Measurements from ENCODE around the gene TMEM255B. TPM values are rescaled to one million over a fixed set of nuclear protein-coding genes. Genes with fewer than 3 reads are reported as not detected.

TMEM255B gene
- total and polyA plus RNA-seq, 11 donors, result 1.4 to 20.3 (median 4.4) TPM

DNA sequence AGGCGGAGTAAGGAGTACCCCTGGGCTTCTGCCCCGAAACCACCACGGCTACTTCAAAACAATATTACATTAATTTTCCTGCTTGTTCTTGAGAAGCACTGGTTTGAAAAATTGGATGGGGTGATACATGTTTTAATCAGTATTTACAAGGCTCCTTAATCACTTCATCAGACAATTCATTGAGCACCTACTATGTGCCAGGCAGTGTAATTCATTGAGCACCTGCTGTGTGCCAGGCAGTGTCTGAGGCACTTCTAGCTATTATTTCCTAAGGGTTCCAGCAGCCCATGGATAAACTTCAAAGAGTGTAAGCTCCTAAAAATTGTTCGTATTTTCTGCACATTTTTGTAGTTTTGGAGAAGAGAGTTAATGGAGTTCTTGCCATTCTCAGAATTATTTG is 106.4 kb downstream of the TMEM255B start:
- 95 to 99% (median 96%) methylated on average over 4 of the region's 4 CpGs for WGBS, 4 donors
- Histone ChIP-seq H3K4me1 (peaks cover 0 to 40% (median 31%) of the 10 kb centered on the region in 12 donors), H3K27ac (no peak overlapping the region), H3K27me3 (peaks cover 0 to 6% (median 0%) of the 10 kb centered on the region in 9 donors), H3K4me3 (no peak overlapping the region), H3K9me3 (no peaks in the 10 kb centered on the region), H3K36me3 (peaks cover 0 to 5% (median 0%) of the 10 kb centered on the region in 9 donors)
- intact Hi-C loops (cut with DNase I), result no loop called here
- TF ChIP-seq POLR2A (IDR thresholded peaks at IDR 0.05) (no peak), CTCF (IDR thresholded peaks at IDR 0.05) (no peak)
- DNase-seq, result no peak
- ATAC-seq, result no peak

Other genes starting within 250 kb of the TMEM255B start
- gene TFDP1, start 174.5 kb upstream of the TMEM255B start, total RNA-seq, result 10 to 100 TPM; 39.7 to 50.3 (median 45.8) TPM
- 10 to 100 TPM; 19.7 to 30.4 TPM for gene TFDP1, start 174.5 kb upstream of the TMEM255B start, polyA plus RNA-seq
- gene ATP4B, start 101.0 kb upstream of the TMEM255B start, total RNA-seq, result not detected
- not detected for gene ATP4B, start 101.0 kb upstream of the TMEM255B start, polyA plus RNA-seq
- 1 to 10 TPM in 2 of 9 donors, under 1 TPM in 4, not detected in 3; 0.08 to 1.3 (median 0.18) TPM for gene GRK1, start 92.0 kb upstream of the TMEM255B start, total RNA-seq
- gene GRK1, start 92.0 kb upstream of the TMEM255B start, polyA plus RNA-seq, result under 1 TPM; 0.08 to 0.15 TPM
- gene GAS6, start 104.8 kb downstream of the TMEM255B start, total RNA-seq, result 100 to 1,000 TPM; 125 to 438 (median 183) TPM
- gene GAS6, start 104.8 kb downstream of the TMEM255B start, polyA plus RNA-seq, result 100 to 1,000 TPM in 1 of 2 donors, 10 to 100 TPM in 1; 96.7 to 249 TPM
- gene C13orf46, start 214.8 kb downstream of the TMEM255B start, total RNA-seq, result 1 to 10 TPM in 1 of 9 donors, under 1 TPM in 7, not detected in 1; 0.07 to 3.1 (median 0.43) TPM
- under 1 TPM; 0.15 to 0.18 TPM for gene C13orf46, start 214.8 kb downstream of the TMEM255B start, polyA plus RNA-seq